GM20000 (cell line): ENCODE data around the gene JAKMIP2.

Experiments used
- DNase-seq: peaks from one replicate; pipeline ENCODE4 v3.0.0; 2012; ENCODE audit warnings: low spot score
- TF ChIP-seq, protein P1 (sequence below): IDR thresholded peaks from 2 replicates; pipeline ENCODE4 v1.5.1; 2012; ENCODE audit warnings: mild to moderate bottlenecking, control low read depth; ENCODE audit errors: extremely low read depth, missing control alignments

The JAKMIP2 gene

DNA sequence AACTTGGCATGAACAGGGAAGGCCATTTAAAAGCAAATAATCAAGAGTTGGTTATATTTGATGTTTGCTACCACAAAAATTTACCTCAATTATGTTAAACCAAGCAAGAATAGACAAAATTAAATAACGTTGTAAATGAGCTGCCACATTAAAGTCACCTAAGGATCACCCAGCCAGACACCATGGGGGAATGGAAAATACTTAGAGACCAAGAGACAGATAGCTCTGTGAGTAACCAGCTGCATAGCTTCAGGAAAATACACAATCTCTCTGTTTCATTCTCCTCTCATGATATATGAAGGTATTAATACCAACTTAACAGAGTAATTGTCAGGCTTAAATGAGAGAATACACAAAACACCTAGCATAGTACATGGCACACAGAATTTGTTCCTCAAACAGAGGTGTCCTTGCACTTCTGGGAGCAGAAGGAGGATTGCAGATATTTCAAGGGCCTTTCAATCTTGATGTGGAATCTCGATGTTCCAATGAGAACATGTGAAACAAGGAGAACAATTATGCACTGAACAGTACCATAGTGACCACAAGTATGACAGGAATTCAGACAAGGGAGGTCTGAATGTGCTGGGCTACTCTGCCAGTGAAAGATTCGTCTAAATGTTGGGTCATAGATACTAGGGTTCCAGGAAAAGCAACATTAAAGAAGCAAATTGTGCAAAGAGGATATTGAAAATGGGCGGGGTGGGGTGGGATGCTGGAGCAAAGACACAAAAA, 18.6 kb downstream of the JAKMIP2 start:
- no peak for DNase-seq
- TF ChIP-seq, protein P1, sequence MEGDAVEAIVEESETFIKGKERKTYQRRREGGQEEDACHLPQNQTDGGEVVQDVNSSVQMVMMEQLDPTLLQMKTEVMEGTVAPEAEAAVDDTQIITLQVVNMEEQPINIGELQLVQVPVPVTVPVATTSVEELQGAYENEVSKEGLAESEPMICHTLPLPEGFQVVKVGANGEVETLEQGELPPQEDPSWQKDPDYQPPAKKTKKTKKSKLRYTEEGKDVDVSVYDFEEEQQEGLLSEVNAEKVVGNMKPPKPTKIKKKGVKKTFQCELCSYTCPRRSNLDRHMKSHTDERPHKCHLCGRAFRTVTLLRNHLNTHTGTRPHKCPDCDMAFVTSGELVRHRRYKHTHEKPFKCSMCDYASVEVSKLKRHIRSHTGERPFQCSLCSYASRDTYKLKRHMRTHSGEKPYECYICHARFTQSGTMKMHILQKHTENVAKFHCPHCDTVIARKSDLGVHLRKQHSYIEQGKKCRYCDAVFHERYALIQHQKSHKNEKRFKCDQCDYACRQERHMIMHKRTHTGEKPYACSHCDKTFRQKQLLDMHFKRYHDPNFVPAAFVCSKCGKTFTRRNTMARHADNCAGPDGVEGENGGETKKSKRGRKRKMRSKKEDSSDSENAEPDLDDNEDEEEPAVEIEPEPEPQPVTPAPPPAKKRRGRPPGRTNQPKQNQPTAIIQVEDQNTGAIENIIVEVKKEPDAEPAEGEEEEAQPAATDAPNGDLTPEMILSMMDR = no peak

DNA sequence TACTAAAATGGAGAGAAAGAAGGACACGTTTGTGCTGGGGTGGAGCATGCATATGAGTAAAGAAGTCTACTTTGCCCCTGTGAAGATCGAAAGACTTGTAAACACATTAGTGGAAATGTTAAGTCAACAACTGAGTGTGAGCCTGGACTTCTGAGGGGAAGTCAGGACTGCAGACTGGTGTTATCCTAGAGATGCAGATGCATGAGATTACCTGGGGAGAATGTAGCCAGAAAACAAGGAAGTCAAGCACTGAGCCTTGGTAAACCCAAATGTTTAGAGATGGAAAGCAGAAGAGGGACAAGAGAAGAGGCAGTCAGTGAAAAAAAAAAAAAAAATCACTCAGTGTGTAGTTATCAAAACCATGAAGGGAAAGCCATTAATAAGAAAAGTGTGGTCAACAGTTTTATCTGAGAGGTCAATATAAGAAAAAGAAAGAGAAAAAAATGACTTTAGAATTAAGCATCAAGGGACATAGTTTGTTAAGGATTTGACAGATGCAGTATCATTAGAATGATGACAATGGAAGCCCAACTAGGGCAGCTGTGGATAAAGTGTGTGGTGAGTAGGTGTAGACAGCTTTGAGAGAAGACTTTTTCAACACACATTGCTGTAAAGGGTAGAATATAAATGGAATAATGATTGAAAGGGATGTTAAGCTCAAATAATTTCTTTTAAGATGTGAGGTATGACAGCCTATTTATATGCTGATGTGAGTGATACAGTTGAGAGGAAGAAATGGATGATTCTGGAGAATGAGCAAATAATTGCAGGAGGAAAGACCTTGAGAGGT, 22.2 kb downstream of the JAKMIP2 start:
- TF ChIP-seq, protein P1 = no peak
- DNase-seq = no peak

DNA sequence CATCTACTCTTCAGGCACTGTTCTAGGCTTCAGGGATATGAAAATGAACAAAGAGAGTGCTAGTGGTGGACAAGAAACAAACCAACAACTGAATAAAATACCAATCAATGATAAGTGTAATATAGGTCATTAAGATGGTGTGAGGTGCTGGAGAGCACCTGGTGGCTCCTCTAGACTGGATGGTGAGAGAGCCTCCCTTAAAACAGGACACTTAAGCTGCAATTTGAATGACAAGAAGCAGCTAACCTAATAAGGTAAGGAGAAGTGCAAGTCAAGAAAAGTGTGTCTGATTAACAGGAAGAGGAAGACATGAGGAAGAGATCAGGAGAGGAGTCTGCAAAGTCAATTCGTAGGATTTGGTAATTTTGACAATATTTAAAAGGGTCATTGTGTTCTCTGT, 23.1 kb downstream of the JAKMIP2 start:
- TF ChIP-seq, protein P1 = no peak
- DNase-seq = no peak

DNA sequence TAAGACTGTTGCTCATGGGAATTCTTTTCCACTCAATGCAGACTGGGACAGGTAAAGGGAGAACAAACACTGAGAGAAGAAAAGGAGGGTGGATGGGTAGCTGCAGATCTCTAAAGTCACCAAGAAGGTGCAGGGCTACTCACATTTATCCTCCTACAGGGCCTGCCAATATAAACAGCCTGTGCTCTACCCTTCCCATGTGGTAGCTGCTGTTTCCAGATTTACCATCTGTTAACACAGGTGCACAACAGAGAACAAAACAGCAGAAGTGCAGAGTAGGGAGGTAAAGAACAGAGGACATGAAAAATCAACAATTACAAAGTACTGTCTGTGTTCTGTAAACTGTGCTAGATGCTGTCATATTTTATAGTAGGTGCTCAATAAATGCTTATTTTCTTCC, 26.0 kb downstream of the JAKMIP2 start:
- TF ChIP-seq, protein P1 = no peak
- DNase-seq = no peak

DNA sequence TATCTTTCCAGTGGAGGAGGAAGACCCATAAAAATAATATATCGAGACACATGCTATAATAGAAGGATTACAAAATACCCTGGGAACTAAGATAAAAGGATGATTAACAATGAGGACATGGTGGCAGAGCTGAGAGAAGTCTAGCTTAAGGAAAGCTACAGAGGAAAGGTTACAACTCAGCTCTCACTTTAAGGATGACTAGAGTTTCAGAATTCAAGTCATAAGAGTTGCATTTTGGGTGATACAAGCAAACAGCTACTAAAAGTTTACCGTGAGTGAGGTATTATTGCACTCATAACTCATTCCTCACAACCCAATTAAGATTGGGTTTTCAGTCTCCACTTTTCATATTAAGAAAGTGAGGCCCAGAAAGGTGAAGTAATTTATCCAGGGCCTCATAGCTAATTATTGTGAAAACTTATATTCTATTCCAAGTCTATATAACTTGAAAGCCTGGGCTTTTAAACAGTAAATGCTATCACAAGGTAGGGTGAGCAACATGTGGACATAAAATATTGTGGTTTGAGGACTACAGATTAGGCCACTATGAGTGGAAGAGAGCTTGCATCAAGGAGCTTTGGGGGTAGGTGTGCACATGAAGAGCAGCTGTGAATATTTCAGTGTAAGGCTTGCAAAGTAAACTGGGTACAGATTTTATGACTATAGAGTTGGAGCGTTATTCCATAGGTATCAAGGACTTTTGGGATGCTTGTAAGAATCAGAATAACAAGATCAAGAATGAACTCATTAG, 28.0 kb downstream of the JAKMIP2 start:
- no peak for DNase-seq

DNA sequence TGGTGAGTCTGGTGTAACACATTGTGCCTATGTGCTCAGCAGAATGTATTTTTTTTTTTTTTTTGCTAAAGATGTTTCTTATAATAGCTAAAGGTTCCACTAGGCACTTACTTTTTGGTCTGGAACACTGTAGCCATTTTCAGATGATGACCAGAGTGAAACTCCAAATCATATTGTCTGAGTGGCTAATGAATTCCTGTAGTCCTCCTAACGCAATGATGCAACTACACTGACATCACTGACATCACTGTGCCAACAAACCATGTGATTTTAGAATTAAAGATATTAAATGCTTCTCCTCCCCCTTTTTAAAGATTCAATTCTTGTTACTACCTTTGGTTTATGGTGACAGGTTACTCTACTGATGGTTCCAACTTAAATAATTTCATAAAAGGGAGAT, 28.8 kb downstream of the JAKMIP2 start:
- TF ChIP-seq, protein P1 = no peak

More for the DNA sequence above, 28.0 kb downstream of the JAKMIP2 start:
- TF ChIP-seq, protein P1 = no peak

DNA sequence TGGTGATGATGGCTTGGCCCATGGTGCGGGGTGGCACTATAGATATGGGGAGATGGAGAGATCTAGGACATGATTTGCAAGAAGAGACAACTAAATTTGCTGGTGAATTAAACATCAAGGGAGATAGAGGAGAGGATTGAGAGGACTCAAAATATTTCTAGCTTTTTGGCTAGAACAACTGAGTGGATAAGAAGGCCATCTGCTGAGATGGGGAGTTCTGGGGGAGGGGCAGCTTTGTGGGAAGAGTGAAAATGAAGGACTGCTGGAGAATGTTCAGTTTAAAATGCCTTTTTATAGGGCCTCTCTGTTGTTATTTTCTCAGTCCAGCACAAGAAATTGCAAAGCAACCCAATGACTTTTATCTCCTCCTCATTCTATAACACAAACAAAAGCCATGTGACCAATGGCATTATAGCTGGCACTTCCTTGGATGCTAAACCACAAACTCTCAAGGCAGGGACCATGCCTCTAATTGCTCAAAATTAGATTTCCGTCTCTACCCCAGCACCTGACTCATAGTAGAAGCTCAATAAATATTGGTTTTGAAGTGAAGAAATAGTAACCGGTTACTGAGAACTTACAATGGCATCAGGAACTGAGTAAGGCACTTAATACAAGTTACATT, 29.8 kb downstream of the JAKMIP2 start:
- DNase-seq = no peak
- TF ChIP-seq, protein P1 = no peak

More for the DNA sequence above, 28.8 kb downstream of the JAKMIP2 start:
- no peak for DNase-seq
